Inflammatory macrophage treated with lipopolysaccharide for 1 hour (primary cell): ENCODE measurements around the gene SELENOF.
A peak's percentile ranks its signal among the peaks of the same experiment; 100 is the strongest.
"Not testable (repeated sequence)": the region's sequence is repeated elsewhere in the genome, so short reads cannot be mapped to it uniquely, and the experiment has no call there.

Experiments used
- DNase-seq, 2 donors: peaks; one replicate each; pipeline ENCODE4 v3.0.0-alpha.2; 2020 to 2022

Gene SELENOF

GRCh38 chr1:86915737-86916235, 1.9 kb upstream of the SELENOF start:
- DNase-seq, result peak in 1 of 2 donors; percentile 6

- peak; percentile 65 to 67 for DNase-seq
Observed at GRCh38 chr1:86914998-86915736, 1.2 kb upstream of the SELENOF start.

DNA sequence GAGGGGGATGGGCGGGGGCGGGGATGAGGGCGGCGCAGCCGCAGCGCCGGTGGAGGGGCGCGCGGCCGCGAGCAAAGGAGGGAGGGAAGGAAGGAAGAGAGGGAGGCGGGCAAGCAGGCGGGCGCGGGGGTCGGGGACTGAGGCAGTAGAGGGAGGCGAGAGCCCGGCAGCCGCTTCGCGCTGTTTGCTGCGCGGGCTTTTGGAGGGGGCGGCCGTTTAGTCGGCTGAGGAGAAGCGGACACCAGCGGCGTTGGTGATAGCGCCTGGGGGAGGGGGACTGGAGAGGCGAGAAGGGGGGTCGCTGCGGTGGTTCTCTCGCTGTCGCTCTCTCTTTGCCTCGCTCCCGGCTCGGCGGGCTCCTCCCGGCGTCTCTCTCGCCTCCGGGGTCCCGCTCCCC, 673 bp upstream of the SELENOF start, which contains the start of gene HS2ST1:
Gene HS2ST1 (plus strand): TSS at position 35 of the 397 bp plus-strand sequence.
- no peak for DNase-seq

GRCh38 chr1:86913399-86913895, 479 bp downstream of the SELENOF start:
- peak; percentile 31 to 47 for DNase-seq

DNA sequence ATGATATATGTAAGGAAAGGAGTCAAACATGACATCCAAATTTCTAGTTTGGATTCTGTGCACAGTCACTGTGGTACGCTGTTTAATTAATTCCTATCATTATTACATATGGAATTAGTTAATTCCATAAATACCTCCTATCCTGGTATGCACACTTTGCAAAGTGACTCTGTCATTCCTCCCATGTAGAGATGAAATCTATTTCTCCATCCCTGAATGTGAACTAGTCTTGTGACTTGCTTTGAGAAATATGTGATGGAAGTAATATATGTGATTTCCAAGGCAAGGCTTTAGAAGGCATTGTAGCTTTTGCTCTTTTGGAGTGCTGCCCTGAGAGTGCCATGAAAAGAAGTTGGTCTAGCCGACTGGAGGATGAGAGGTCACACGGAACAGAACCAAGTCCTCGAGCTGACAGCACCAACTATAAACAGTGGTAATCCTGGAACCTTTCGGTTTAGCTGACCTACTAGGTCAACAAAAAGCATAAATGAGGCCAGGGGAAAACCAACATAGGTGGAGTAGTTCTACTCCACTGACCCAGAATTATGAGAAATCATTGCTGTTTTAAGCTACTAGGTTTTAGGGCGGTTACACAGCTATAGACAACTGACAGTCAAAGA, 1.5 kb downstream of the SELENOF start:
- no peak for DNase-seq

DNA sequence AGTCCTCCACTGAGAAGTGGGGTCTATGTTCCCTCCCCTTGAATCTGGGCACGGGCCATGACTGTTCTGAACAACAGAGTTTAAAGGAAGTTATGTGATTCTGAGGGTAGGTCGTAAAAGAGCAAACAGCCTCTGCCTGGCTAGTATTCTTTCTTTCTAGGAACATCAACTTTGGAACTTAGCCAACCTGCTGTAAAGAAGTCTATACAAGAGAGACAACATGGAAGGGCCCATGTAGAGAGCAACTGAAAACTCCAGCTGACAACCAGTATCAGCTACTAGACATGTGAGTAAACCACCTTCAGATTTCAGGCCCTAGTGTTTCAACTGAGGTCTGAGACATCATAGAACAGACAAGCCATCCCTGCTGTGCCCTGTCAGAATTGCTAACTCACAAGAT, 7.5 kb downstream of the SELENOF start:
- no peak for DNase-seq

- DNase-seq, result no peak
Observed at GRCh38 chr1:86905875-86906274, 8.1 kb downstream of the SELENOF start.

DNA sequence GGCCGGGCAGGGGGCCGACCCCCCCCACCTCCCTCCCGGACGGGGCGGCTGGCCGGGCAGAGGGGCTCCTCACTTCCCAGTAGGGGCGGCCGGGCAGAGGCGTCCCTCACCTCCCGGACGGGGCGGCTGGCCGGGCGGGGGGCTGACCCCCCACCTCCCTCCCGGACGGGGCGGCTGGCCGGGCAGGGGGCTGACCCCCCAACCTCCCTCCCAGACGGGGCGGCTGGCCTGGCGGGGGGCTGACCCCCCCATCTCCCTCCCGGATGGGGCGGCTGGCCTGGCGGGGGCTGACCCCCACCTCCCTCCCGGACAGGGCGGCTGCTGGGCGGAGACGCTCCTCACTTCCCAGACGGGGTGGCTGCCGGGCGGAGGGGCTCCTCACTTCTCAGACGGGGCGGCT, 14.5 kb downstream of the SELENOF start:
- not testable (repeated sequence) for DNase-seq

GRCh38 chr1:86888327-86888726, 25.6 kb downstream of the SELENOF start:
- no peak for DNase-seq

- no peak for DNase-seq
Observed at GRCh38 chr1:86887479-86888162, 26.3 kb downstream of the SELENOF start.

GRCh38 chr1:86875722-86876121, 38.2 kb downstream of the SELENOF start:
- no peak for DNase-seq

DNA sequence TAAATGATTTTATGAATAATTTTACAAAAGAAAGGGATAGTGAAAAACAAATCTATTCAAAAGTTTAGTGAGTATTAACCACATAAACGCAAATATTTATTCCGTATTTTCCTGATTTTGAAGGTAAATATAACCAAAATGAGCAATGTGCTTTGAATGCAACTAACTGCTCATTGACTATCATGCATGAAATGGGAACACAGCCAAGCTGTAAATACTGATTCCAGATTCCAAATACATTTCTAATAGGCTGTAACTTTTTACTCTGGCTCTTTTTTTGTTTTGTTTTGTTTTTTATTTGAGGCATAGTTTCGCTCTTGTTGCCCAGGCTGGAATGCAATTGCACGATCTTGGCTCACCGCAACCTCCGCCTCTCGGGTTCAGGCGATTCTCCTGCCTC, 41.8 kb downstream of the SELENOF start:
- no peak for DNase-seq

DNA sequence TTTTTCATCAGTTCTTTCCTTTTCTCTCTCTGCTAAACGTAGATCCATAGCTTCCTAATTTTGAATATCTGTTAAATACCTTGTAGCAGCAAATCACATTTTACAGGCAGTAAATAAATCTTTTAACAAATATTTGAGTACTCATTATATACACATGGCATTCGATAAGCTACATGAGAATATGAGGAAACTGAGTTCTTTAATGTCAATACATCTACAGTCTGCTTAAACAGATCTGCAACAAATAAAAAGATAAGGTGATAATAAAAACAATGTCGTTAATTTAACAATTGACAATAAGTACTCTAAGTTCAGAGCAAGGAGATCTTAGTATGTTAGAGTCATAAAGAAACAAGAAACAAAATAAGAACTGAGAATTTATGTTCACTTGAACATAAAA, 42.9 kb downstream of the SELENOF start:
- DNase-seq, result no peak

DNA sequence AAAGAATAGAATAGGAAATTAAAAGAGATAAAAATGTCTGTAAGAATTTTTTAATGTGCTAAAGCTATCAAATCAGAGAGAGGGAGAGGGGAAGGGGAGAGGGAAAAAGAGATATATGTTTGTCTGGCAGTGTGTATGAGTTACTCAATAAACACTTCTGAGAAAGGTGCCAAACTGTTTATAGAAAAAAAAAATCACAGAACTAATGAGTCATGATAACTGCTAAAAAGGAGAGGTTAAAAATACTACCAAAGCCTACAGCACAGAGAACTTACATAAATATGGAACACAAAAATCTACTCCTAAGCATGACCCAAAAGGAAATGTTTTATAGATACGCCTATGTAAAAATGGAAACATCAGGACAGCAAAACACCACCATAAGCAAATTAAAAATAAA, 45.4 kb downstream of the SELENOF start:
- DNase-seq, result no peak

DNA sequence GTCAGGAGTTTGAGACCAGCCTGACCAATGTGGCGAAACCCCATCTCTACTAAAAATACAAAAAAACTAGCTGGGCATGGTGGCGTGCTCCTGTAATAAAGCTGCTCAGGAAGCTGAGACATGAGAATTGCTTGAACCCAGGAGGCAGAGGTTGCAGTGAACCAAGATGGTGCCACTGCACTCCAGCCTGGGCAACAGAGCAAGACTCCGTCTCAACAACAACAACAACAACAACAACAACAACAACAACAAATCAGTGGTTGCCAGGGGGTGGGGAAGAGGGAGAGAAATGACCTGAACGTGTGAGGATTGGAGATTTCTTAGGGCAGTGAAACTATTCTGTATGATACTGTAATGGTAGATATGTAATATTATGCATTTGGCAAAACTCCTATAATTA, 46.6 kb downstream of the SELENOF start:
- DNase-seq, result not testable (repeated sequence)

GRCh38 chr1:86866665-86867064, 47.3 kb downstream of the SELENOF start:
- DNase-seq, result peak; percentile 45 to 54

DNA sequence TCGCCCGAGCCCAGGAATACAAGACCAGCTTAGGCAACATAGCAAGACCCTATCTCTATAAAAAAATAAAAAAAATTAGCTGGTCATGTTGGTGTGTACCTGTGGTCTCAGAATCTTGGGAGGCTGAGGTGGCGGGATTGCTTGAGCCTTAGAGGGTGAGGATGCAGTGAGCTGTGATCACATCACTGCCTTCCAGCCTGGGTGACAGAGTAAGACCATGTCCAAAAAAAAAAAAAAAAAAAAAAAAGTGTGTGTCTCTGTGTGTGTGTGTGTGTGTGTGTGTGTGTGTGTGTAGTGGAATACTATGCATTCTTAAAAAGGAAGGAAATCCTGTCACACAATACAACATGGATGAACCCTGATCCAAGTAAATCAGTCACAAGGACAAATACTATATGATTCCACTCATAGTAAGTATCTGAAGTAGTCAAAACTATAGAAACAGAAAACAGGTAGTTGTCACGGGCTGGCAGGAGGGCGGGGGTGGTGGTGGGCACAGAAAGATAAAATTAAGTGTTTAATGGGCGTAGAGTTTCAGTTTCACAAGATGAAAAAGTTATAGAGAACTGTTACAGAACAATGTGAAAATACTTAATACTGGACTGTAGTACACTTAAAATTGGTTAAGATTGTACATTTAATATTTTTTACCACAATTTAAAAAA, 47.8 kb downstream of the SELENOF start:
- no peak for DNase-seq

DNA sequence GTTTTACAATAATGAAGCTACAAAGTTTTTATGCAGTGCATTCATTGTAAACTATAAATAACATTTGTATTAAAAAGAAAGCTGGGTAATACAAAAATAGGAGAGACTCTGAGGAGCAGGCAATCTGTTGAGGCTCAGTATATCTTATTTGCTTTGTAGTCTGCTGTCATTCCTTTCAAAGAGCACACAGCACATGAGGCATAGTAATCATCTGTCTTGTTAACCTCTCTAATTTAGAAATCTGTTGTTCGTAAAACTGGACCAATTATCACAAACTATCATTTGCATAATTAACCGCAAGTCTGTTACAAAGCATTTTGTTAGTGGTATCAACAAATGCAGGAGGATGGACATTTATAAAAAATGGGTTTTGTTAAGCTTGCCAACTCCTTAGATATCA, 51.0 kb downstream of the SELENOF start:
- DNase-seq, result no peak

- DNase-seq, result no peak
Observed at GRCh38 chr1:86861424-86861823, 52.5 kb downstream of the SELENOF start.

DNA sequence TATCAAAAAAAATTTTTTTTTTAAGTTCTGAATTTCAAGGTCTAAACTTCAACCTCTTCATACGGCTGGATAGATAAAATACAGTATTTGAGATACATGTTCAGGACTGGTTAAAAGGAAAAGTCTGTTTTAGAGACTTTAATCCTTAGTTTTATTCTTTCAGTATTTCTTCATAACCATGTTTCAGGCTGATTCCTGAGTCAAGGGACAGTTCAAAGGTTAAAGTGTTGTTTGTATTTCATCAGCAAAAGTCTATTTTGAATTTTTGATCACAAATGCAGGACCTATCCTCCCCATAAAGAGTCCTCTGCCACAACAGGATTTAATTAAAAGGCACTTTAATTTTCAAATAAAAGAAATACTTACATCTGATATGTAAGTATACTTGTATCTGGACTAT, 53.5 kb downstream of the SELENOF start:
- DNase-seq, result no peak

DNA sequence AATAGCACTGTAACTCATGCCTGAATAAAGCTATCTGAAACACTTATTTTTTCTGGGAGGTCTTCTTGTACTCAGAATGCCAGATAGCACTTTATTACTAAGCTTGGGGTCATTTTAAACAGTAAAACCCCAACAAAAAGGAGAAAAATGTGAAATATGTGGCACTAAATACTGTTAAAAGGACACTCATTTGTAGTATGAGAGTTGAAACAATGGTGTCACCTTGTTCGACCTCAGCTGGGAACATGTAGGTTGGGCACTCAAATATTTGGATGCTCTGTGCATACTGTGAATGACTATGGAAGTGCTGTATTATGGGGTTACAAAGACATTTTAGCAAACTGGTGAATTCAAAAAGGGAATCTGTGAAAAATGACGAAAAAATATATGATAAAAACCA, 53.9 kb downstream of the SELENOF start:
- no peak for DNase-seq

- DNase-seq, result no peak
Observed at GRCh38 chr1:86858524-86859261, 55.2 kb downstream of the SELENOF start.
